ENCODE results near the gene ABCB1. TPM values are rescaled to one million over a fixed set of nuclear protein-coding genes. Genes with fewer than 3 reads are reported as not detected.

Gene ABCB1
- total RNA-seq, 2 donors from 2014 or later: 2.3 to 3.9 TPM

DNA sequence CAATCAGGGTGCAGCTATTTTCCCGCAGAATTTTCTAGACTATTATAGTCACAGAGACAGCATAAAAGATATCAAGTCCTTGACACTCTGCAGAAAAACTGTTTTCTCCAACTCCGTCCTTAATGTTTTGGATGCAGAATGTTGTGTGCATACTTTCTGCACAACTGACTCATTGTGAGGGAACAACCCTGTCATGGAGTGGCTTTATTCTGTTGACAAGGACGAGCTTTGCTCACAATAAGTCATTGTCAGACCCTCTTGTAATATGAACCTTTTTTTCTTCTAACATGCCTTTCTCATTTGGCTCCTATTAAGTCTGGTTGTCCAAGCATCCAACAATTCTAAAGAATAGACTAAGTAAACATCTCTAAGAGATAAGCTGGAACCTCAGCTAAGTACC lies 142.5 kb downstream of the ABCB1 start:
- no peaks in the 10 kb centered on the region for H3K4me1 ChIP-seq
- WGBS, 2 donors: 34 to 61% methylated on average over 3 of the region's 3 CpGs
- no peaks in the 10 kb centered on the region for H3K9me3 ChIP-seq
- no peaks in the 10 kb centered on the region for H3K36me3 ChIP-seq (replicated peaks in 1 of 2; ENCODE audit: insufficient read depth in 1 of 2, low read depth in 2 of 2)
- no peak for ATAC-seq
- TF ChIP-seq CTCF (IDR thresholded peaks at IDR 0.05) (no peak), POLR2A (IDR thresholded peaks at IDR 0.05) (no peak)
- intact Hi-C loops (cut with DNase I): no loop called here
- no peak overlapping the region for H3K27ac ChIP-seq
- H3K4me3 ChIP-seq: no peak overlapping the region
- H3K27me3 ChIP-seq: no peaks in the 10 kb centered on the region
- no peak for DNase-seq

DNA sequence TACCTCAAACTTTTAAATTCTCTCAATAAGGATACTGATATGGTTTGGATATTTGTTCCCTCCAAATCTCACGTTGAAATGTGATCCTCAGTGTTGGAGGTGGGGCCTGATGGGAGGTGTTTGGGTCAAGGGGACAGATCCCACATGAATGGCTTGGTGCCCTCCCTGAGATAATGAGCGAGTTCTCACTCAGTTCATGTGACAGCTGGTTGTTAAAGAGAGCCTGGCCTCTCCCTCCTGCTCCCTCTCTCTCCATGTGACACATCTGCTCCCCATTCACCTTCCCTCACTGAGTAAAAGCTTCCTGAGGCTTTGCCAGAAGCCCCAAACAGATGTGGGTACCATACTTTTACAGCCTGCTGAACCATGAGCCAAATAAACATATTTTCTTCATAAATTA lies 144.4 kb downstream of the ABCB1 start:
- H3K4me1 ChIP-seq: no peaks in the 10 kb centered on the region
- no peaks in the 10 kb centered on the region for H3K9me3 ChIP-seq
- no peaks in the 10 kb centered on the region for H3K36me3 ChIP-seq (replicated peaks in 1 of 2; ENCODE audit: insufficient read depth in 1 of 2, low read depth in 2 of 2)
- TF ChIP-seq POLR2A (IDR thresholded peaks at IDR 0.05) (no peak), CTCF (IDR thresholded peaks at IDR 0.05) (no peak)
- intact Hi-C loops (cut with DNase I): no loop called here
- H3K27ac ChIP-seq: no peak overlapping the region
- H3K4me3 ChIP-seq: no peak overlapping the region
- no peaks in the 10 kb centered on the region for H3K27me3 ChIP-seq
- 20 to 34% methylated on average over 2 of the region's 2 CpGs for whole genome bisulfite sequencing, 2 donors
- no peak for ATAC-seq
- DNase-seq: no peak

Other genes starting within 250 kb of the ABCB1 start
- gene ABCB4, start 125.2 kb downstream of the ABCB1 start, total RNA-seq: under 1 TPM in 1 of 2 donors, not detected in 1; under 0.01 TPM
- 1 to 10 TPM in 1 of 2 donors, under 1 TPM in 1; 0.78 to 2.6 TPM for gene RUNDC3B, start 27.5 kb upstream of the ABCB1 start, total RNA-seq

Measured in body of pancreas (tissue), 4 donors.